ENCODE data around the gene RASGRF2. TPM values are rescaled to one million over a fixed set of nuclear protein-coding genes. Genes with fewer than 3 reads are reported as not detected.

Gene RASGRF2
- total RNA-seq, 5 donors from 2014 or later (not counting 1 experiment from before 2014, with no cell fraction given), result 25.2 to 53.0 (median 27.0) TPM

GRCh38 chr5:81081461-81081835 lies 121.3 kb downstream of the RASGRF2 start:
- Histone ChIP-seq H3K27me3 (replicated peaks in 1 of 2; ENCODE audit: control insufficient read depth in 2 of 2, extremely low read depth in 1 of 2, insufficient read depth in 2 of 2, low read length in 1 of 2) (no peaks in the 10 kb centered on the region), H3K27ac (ENCODE audit: low read length) (no peak overlapping the region), H3K4me3 (ENCODE audit: control insufficient read depth in 1 of 2, extremely low read depth in 1 of 2, low read length in 1 of 2) (no peak overlapping the region), H3K9me3 (peaks cover 7% of the 10 kb centered on the region), H3K36me3 (ENCODE audit: control insufficient read depth in 2 of 2, extremely low read depth in 1 of 2, insufficient read depth in 1 of 2, low read length in 1 of 2) (peaks cover 20 to 48% of the 10 kb centered on the region in 2 donors), H3K4me1 (ENCODE audit: control insufficient read depth in 1 of 2, extremely low read depth in 1 of 2, insufficient read depth in 2 of 2, low read length in 2 of 2) (no peaks in the 10 kb centered on the region)
- Mint-ChIP-seq H3K4me1 (peaks cover 0 to 3% (median 0%) of the 10 kb centered on the region in 3 donors), H3K27me3 (no peaks in the 10 kb centered on the region), H3K4me3 (no peak overlapping the region), H3K27ac (no peak overlapping the region), H3K36me3 (peaks cover 66% of the 10 kb centered on the region), H3K9me3 (peaks cover 0 to 11% (median 0%) of the 10 kb centered on the region in 3 donors)
- CTCF ChIA-PET, result no interaction called here
- DNase-seq, result no peak
- ATAC-seq (replicated peaks in 1 of 4), result no peak
- POLR2A ChIA-PET, result interaction anchor here in 1 of 2 donors (0.5 kb wide), 1 partner anchor 194 kb away, joined by 7 read pairs; no protein-coding TSS in a partner anchor
- WGBS (ENCODE audit: insufficient coverage), result 96% methylated on average over 2 of the region's 8 CpGs

- H3K36me3 ChIP-seq (ENCODE audit: control insufficient read depth in 2 of 2, extremely low read depth in 1 of 2, insufficient read depth in 1 of 2, low read length in 1 of 2), result peaks cover 6 to 37% of the 10 kb centered on the region in 2 donors
- WGBS (ENCODE audit: insufficient coverage), result 97% methylated on average over 25 of the region's 27 CpGs
- ChIA-PET POLR2A (no interaction called here), CTCF (interaction anchor here in 1 of 2 donors (1.3 kb wide), 1 partner anchor 22 kb away, joined by 5 read pairs; no protein-coding TSS in a partner anchor)
- peaks cover 0 to 16% (median 6%) of the 10 kb centered on the region in 3 donors for H3K4me1 Mint-ChIP-seq
- no peak overlapping the region for H3K27ac ChIP-seq (ENCODE audit: low read length)
- H3K4me1 ChIP-seq (ENCODE audit: control insufficient read depth in 1 of 2, extremely low read depth in 1 of 2, insufficient read depth in 2 of 2, low read length in 2 of 2), result no peaks in the 10 kb centered on the region
- H3K36me3 Mint-ChIP-seq, result peaks cover 64% of the 10 kb centered on the region
- H3K27me3 Mint-ChIP-seq, result no peaks in the 10 kb centered on the region
- no peak overlapping the region for H3K4me3 Mint-ChIP-seq
- no peaks in the 10 kb centered on the region for H3K9me3 ChIP-seq
- no peaks in the 10 kb centered on the region for H3K27me3 ChIP-seq (replicated peaks in 1 of 2; ENCODE audit: control insufficient read depth in 2 of 2, extremely low read depth in 1 of 2, insufficient read depth in 2 of 2, low read length in 1 of 2)
- DNase-seq (no peak), ATAC-seq (replicated peaks in 1 of 4) (no peak)
- no peak overlapping the region for H3K27ac Mint-ChIP-seq
- no peaks in the 10 kb centered on the region for H3K9me3 Mint-ChIP-seq
- H3K4me3 ChIP-seq (ENCODE audit: control insufficient read depth in 1 of 2, extremely low read depth in 1 of 2, low read length in 1 of 2), result no peak overlapping the region
Observed at GRCh38 chr5:81086881-81087281, 126.7 kb downstream of the RASGRF2 start.

DNA sequence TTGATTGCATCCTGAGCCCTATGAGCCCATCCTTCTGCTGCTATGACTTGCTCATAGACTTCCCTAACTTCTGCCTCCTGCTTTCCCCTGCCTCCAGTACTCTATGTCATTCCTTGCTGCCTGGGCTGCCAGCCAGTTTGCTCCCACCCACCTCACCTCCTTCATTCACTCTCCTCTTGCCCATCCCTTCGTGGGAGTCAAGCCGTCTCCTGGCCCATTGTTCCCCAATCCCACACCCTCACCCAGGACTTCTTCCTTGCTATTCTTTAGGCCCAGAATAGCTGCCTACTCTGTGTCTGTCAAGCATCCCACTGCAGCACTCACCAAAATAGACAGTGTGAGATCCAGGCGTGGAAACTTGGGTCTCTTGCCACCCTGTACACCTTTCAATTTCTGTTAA lies 131.0 kb downstream of the RASGRF2 start:
- no peak overlapping the region for H3K27ac ChIP-seq (ENCODE audit: low read length)
- CTCF ChIA-PET, result no interaction called here
- POLR2A ChIA-PET, result no interaction called here
- Mint-ChIP-seq H3K4me1 (peaks cover 2 to 16% (median 6%) of the 10 kb centered on the region in 3 donors), H3K36me3 (peaks cover 58% of the 10 kb centered on the region), H3K27me3 (no peaks in the 10 kb centered on the region), H3K4me3 (no peak overlapping the region), H3K27ac (peak overlapping the region in 1 of 2 donors; percentile 9), H3K9me3 (no peaks in the 10 kb centered on the region)
- DNase-seq (no peak), ATAC-seq (replicated peaks in 1 of 4) (no peak)
- no peaks in the 10 kb centered on the region for H3K27me3 ChIP-seq (replicated peaks in 1 of 2; ENCODE audit: control insufficient read depth in 2 of 2, extremely low read depth in 1 of 2, insufficient read depth in 2 of 2, low read length in 1 of 2)
- peaks cover 0 to 51% of the 10 kb centered on the region in 2 donors for H3K36me3 ChIP-seq (ENCODE audit: control insufficient read depth in 2 of 2, extremely low read depth in 1 of 2, insufficient read depth in 1 of 2, low read length in 1 of 2)
- no peak overlapping the region for H3K4me3 ChIP-seq (ENCODE audit: control insufficient read depth in 1 of 2, extremely low read depth in 1 of 2, low read length in 1 of 2)
- WGBS (ENCODE audit: insufficient coverage), result 100% methylated on average over 2 of the region's 3 CpGs
- no peaks in the 10 kb centered on the region for H3K4me1 ChIP-seq (ENCODE audit: control insufficient read depth in 1 of 2, extremely low read depth in 1 of 2, insufficient read depth in 2 of 2, low read length in 2 of 2)
- H3K9me3 ChIP-seq, result no peaks in the 10 kb centered on the region

DNA sequence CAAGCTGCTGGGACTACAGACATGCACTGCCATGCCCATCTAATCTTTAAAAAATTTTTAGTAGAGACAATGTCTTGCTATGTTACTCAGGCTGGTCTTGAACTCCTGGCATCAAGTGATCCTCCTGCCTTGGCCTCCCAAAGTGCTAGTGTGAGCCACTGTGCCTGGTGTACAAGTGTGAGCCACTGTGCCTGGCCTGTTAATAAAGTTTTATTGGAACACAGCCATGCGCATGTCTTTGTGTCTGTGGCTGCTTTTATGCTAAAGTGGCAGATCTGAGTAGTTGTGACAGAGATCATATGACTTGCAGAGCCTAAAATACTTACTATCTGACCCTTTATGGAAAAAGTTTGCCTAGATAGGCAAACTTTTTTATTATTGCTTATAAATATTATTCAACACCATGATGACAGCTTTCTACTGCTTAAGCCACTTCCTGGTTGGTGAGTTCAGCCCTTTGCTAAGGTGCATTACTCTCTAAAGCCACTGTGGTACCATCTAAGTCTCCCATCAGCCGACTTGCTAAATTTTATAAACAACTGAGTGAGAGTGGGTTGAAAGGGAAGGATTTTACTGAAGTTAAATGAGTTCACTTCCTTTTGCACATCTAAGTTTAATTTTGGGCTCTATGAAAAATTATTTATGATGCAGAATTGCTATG lies 133.5 kb downstream of the RASGRF2 start:
- Mint-ChIP-seq H3K4me1 (peaks cover 2 to 10% (median 6%) of the 10 kb centered on the region in 3 donors), H3K36me3 (peaks cover 40% of the 10 kb centered on the region), H3K27me3 (no peaks in the 10 kb centered on the region), H3K4me3 (no peak overlapping the region), H3K27ac (no peak overlapping the region), H3K9me3 (no peaks in the 10 kb centered on the region)
- no CpG with 5 or more reads among the region's 2 CpGs for WGBS (ENCODE audit: insufficient coverage)
- POLR2A ChIA-PET, result interaction anchor here in 1 of 2 donors (0.5 to 0.6 kb wide), 2 partner anchors 130 to 354 kb away, joined by 3 to 5 read pairs; no protein-coding TSS in a partner anchor
- CTCF ChIA-PET, result interaction anchor here in 1 of 2 donors (1.3 kb wide), 1 partner anchor 14 kb away, joined by 5 read pairs; no protein-coding TSS in a partner anchor
- Histone ChIP-seq H3K27me3 (replicated peaks in 1 of 2; ENCODE audit: control insufficient read depth in 2 of 2, extremely low read depth in 1 of 2, insufficient read depth in 2 of 2, low read length in 1 of 2) (no peaks in the 10 kb centered on the region), H3K4me3 (ENCODE audit: control insufficient read depth in 1 of 2, extremely low read depth in 1 of 2, low read length in 1 of 2) (no peak overlapping the region), H3K4me1 (ENCODE audit: control insufficient read depth in 1 of 2, extremely low read depth in 1 of 2, insufficient read depth in 2 of 2, low read length in 2 of 2) (no peaks in the 10 kb centered on the region), H3K36me3 (ENCODE audit: control insufficient read depth in 2 of 2, extremely low read depth in 1 of 2, insufficient read depth in 1 of 2, low read length in 1 of 2) (peaks cover 0 to 39% of the 10 kb centered on the region in 2 donors), H3K27ac (ENCODE audit: low read length) (no peak overlapping the region), H3K9me3 (no peaks in the 10 kb centered on the region)
- ATAC-seq (replicated peaks in 1 of 4) (peak in 1 of 4 experiments; percentile 33), DNase-seq (no peak)

- DNase-seq, result no peak
- H3K27me3 ChIP-seq (replicated peaks in 1 of 2; ENCODE audit: control insufficient read depth in 2 of 2, extremely low read depth in 1 of 2, insufficient read depth in 2 of 2, low read length in 1 of 2), result no peaks in the 10 kb centered on the region
- H3K4me3 ChIP-seq (ENCODE audit: control insufficient read depth in 1 of 2, extremely low read depth in 1 of 2, low read length in 1 of 2), result no peak overlapping the region
- Mint-ChIP-seq H3K4me1 (peaks cover 2 to 10% (median 6%) of the 10 kb centered on the region in 3 donors), H3K36me3 (peaks cover 49% of the 10 kb centered on the region), H3K9me3 (no peaks in the 10 kb centered on the region), H3K27ac (no peak overlapping the region), H3K27me3 (no peaks in the 10 kb centered on the region), H3K4me3 (no peak overlapping the region)
- no peak overlapping the region for H3K27ac ChIP-seq (ENCODE audit: low read length)
- no peaks in the 10 kb centered on the region for H3K4me1 ChIP-seq (ENCODE audit: control insufficient read depth in 1 of 2, extremely low read depth in 1 of 2, insufficient read depth in 2 of 2, low read length in 2 of 2)
- WGBS (ENCODE audit: insufficient coverage), result no CpG with 5 or more reads among the region's 1 CpG
- POLR2A ChIA-PET, result interaction anchor here (0.6 kb wide), 2 partner anchors 12 kb away, joined by 3 read pairs; no protein-coding TSS in a partner anchor
- CTCF ChIA-PET, result interaction anchor here in 1 of 2 donors (1.0 kb wide), 1 partner anchor 13 kb away, joined by 4 read pairs; no protein-coding TSS in a partner anchor
- no peaks in the 10 kb centered on the region for H3K9me3 ChIP-seq
- H3K36me3 ChIP-seq (ENCODE audit: control insufficient read depth in 2 of 2, extremely low read depth in 1 of 2, insufficient read depth in 1 of 2, low read length in 1 of 2), result peaks cover 0 to 38% of the 10 kb centered on the region in 2 donors
- no peak for ATAC-seq (replicated peaks in 1 of 4)
Observed at GRCh38 chr5:81095835-81096234, 135.7 kb downstream of the RASGRF2 start.

DNA sequence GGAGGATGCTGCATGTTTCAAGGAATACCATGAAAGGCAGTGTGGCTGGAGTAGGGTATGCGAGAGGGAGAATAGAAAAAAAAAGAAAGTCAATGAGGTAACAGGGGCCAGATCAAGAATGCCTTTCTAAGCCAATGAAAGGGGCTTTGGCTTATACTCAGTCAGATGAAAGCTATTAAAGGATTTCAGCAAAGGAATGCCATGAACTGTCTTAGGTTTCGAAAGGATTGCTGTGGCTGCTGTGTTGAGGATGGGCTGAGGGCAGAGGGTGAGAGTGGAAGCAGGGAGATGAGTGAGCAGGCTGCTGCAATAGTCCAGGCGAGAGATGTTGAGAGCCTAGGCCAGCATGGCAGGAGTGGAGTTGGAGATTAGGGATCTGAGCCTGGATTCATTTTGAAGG lies 137.6 kb downstream of the RASGRF2 start:
- no peak overlapping the region for H3K4me3 Mint-ChIP-seq
- Histone ChIP-seq H3K4me1 (ENCODE audit: control insufficient read depth in 1 of 2, extremely low read depth in 1 of 2, insufficient read depth in 2 of 2, low read length in 2 of 2) (no peaks in the 10 kb centered on the region), H3K9me3 (no peaks in the 10 kb centered on the region), H3K36me3 (ENCODE audit: control insufficient read depth in 2 of 2, extremely low read depth in 1 of 2, insufficient read depth in 1 of 2, low read length in 1 of 2) (peaks cover 0 to 32% of the 10 kb centered on the region in 2 donors), H3K27me3 (replicated peaks in 1 of 2; ENCODE audit: control insufficient read depth in 2 of 2, extremely low read depth in 1 of 2, insufficient read depth in 2 of 2, low read length in 1 of 2) (no peaks in the 10 kb centered on the region), H3K4me3 (ENCODE audit: control insufficient read depth in 1 of 2, extremely low read depth in 1 of 2, low read length in 1 of 2) (no peak overlapping the region), H3K27ac (ENCODE audit: low read length) (no peak overlapping the region)
- H3K4me1 Mint-ChIP-seq, result peaks cover 2 to 6% (median 2%) of the 10 kb centered on the region in 3 donors
- H3K36me3 Mint-ChIP-seq, result peaks cover 48% of the 10 kb centered on the region
- ATAC-seq (replicated peaks in 1 of 4) (no peak), DNase-seq (no peak)
- ChIA-PET POLR2A (no interaction called here), CTCF (interaction anchor here in 1 of 2 donors (1.0 kb wide), 1 partner anchor 10 kb away, joined by 3 read pairs; no protein-coding TSS in a partner anchor)
- H3K27me3 Mint-ChIP-seq, result no peaks in the 10 kb centered on the region
- no peak overlapping the region for H3K27ac Mint-ChIP-seq
- 94% methylated on average over 3 of the region's 3 CpGs for WGBS (ENCODE audit: insufficient coverage)
- H3K9me3 Mint-ChIP-seq, result no peaks in the 10 kb centered on the region
